Esophagus squamous epithelium (tissue), 5 donors: ENCODE results near the gene NKD2. TPM values are rescaled to one million over a fixed set of nuclear protein-coding genes. Genes with fewer than 3 reads are reported as not detected.

Experiments used
- DNase-seq: peaks from one replicate; lab custom pipeline; 2025; lab: John Stamatoyannopoulos, UW
- H3K27ac ChIP-seq, 4 donors: fragments of 200-600 bp; sonication (generic); one replicate each; pipeline ENCODE4 v1.5.1; 2016 to 2019; ENCODE audit warnings: mild to moderate bottlenecking in 1 of 4
- H3K27me3 ChIP-seq, 4 donors: fragments of 200-600 bp; sonication (generic); 1 replicate in 3 of 4; 2 replicates in 1 of 4; pipeline versions ENCODE4 v1.5.1 to v1.6.0; 2017 to 2021; ENCODE audit warnings: antibody characterized with exemption in 1 of 4
- H3K36me3 ChIP-seq, 3 donors: fragments of 200-600 bp; sonication (generic); one replicate each; pipeline ENCODE4 v1.5.1; 2016 to 2019
- H3K4me1 ChIP-seq, 3 donors: fragments of 200-600 bp; sonication (generic); one replicate each; pipeline ENCODE4 v1.5.1; 2017 to 2019
- H3K4me3 ChIP-seq, 4 donors: fragments of 200-600 bp; sonication (generic); 1 replicate in 3 of 4; 2 replicates in 1 of 4; pipeline ENCODE4 v1.5.1; 2016 to 2019; ENCODE audit warnings: mild to moderate bottlenecking in 2 of 4, moderate library complexity in 1 of 4
- H3K9me3 ChIP-seq, 3 donors: fragments of 200-600 bp; sonication (generic); one replicate each; pipeline ENCODE4 v1.5.1; 2016 to 2019
- POLR2A ChIP-seq, 4 donors: fragments of 450-650 bp; IDR thresholded peaks; one replicate each; pipeline ENCODE4 v1.6.1; 2017; ENCODE audit warnings: antibody characterized with exemption in 4 of 4, mild to moderate bottlenecking in 4 of 4, moderate library complexity in 3 of 4
- WGBS, 2 donors: methylation state at CpG; one replicate each; pipeline ENCODE4 v1.1.5; 2018; 5-methylcytosine and 5-hydroxymethylcytosine counted together
- intact Hi-C: fragments of 100-400 bp; cut with DNase I; formaldehyde crosslinking; loops from one replicate; pipeline ENCODE4 v1.15.0; 2022
- total RNA-seq, 4 donors: library from RNA; depleted of rRNA; stranded (reverse); fragments of >200 nt; gene quantifications; one replicate each; pipeline ENCODE4 v1.1.0, GENCODE V29; 2016
- TF ChIP-seq, protein P1 (sequence below), 6 experiments: fragments of 450-650 bp in 4 of 6; fragments of 200-600 bp in 2 of 6; sonication (generic) in 2 of 6; IDR thresholded peaks; one replicate each; pipeline ENCODE4 v1.5.1; 2016 to 2019; ENCODE audit warnings: antibody characterized with exemption in 6 of 6, mild to moderate bottlenecking in 4 of 6, moderate library complexity in 4 of 6
- donor health status: DM: yes; HTN: yes; CAD: no.

The NKD2 gene
- total RNA-seq, 4 donors from 2014 or later: 1.2 to 11.3 (median 1.5) TPM

DNA sequence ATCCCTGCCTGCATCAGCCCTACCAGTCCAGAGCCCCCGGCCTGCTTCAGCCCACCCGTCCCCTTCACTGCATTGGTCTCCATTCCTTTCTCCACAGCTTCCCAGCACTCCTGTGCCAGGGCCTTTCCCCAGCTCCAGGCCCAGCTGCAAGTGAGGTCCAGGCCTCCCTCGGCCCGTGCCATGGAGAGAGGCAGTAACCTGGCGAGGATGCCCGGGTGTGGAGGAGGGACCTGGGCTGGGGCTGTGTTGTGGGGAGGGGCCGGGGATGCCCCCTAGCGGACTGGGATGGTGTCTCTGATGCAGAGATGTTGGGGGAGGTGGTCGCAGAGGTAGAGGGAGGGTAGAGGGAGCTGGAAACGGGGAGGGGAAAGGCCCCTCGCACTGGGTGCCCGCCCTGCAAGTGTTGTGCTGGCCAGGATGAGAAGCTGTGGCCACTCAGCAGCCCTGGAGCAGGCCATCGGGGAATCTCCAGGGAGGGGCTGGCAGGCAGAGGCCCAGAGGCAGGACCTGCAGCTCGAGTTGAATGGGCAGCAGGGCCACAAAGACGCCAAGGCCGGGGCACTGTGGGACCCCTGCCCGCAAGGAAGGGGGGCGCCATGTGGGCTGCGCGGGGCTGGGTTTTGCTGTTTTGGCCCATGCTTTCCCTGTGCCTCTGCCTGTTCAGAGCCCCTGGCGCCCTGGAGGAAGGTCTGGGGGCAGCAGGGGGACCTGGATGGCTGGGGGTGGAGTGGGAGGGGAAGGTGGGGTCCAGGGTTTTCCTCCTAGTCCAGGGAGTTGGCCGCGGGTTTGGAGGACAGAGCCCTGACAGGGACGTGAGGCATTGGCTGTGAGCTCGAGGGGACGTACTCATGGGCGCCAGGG, 26.0 kb upstream of the NKD2 start:
- Histone ChIP-seq H3K27ac (peak overlapping the region in 1 of 4 donors; percentile 36), H3K36me3 (no peaks in the 10 kb centered on the region), H3K27me3 (peaks cover 0 to 42% (median 0%) of the 10 kb centered on the region in 4 donors), H3K4me3 (no peak overlapping the region), H3K4me1 (peaks cover 0 to 21% (median 0%) of the 10 kb centered on the region in 3 donors), H3K9me3 (no peaks in the 10 kb centered on the region)
- intact Hi-C loops: no loop called here
- 64 to 70% methylated on average over 2 to 20 of the region's 27 CpGs for WGBS, 2 donors
- DNase-seq: no peak
- TF ChIP-seq, protein P1, sequence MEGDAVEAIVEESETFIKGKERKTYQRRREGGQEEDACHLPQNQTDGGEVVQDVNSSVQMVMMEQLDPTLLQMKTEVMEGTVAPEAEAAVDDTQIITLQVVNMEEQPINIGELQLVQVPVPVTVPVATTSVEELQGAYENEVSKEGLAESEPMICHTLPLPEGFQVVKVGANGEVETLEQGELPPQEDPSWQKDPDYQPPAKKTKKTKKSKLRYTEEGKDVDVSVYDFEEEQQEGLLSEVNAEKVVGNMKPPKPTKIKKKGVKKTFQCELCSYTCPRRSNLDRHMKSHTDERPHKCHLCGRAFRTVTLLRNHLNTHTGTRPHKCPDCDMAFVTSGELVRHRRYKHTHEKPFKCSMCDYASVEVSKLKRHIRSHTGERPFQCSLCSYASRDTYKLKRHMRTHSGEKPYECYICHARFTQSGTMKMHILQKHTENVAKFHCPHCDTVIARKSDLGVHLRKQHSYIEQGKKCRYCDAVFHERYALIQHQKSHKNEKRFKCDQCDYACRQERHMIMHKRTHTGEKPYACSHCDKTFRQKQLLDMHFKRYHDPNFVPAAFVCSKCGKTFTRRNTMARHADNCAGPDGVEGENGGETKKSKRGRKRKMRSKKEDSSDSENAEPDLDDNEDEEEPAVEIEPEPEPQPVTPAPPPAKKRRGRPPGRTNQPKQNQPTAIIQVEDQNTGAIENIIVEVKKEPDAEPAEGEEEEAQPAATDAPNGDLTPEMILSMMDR (IDR thresholded peaks at IDR 0.05): no peak
- TF ChIP-seq POLR2A (IDR thresholded peaks at IDR 0.05): no peak

DNA sequence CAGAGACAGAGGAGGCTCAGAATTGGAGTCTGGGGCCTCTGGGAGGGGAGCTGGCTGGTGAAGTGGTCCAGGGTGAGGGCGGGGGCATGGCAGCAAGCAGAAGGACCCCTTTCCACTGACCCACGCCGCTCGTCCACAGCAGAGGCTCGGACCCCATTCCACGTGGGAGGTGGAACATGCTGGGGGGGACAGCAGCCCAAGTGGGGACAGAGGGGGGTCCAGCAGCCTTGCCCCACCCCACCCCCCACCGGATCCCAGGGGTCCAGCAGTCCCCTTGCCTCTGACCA, 25.4 kb upstream of the NKD2 start:
- no peak for DNase-seq
- Histone ChIP-seq H3K9me3 (peaks cover 0 to 4% (median 0%) of the 10 kb centered on the region in 3 donors), H3K27me3 (peaks cover 0 to 46% (median 0%) of the 10 kb centered on the region in 4 donors), H3K4me1 (peaks cover 0 to 21% (median 0%) of the 10 kb centered on the region in 3 donors), H3K27ac (no peak overlapping the region), H3K4me3 (no peak overlapping the region), H3K36me3 (no peaks in the 10 kb centered on the region)
- WGBS, 2 donors: 80 to 100% methylated on average over 1 to 7 of the region's 7 CpGs
- intact Hi-C loops: no loop called here
- TF ChIP-seq POLR2A (IDR thresholded peaks at IDR 0.05): no peak

GRCh38 chr5:983568-983967, 25.0 kb upstream of the NKD2 start:
- no peak overlapping the region for H3K4me3 ChIP-seq
- H3K4me1 ChIP-seq: peaks cover 0 to 21% (median 0%) of the 10 kb centered on the region in 3 donors
- peaks cover 0 to 8% (median 0%) of the 10 kb centered on the region in 3 donors for H3K9me3 ChIP-seq
- TF ChIP-seq, protein P1 (IDR thresholded peaks at IDR 0.05): no peak
- no peak for TF ChIP-seq POLR2A (IDR thresholded peaks at IDR 0.05)
- intact Hi-C loops: no loop called here
- no peak for DNase-seq
- H3K27ac ChIP-seq: no peak overlapping the region
- no peaks in the 10 kb centered on the region for H3K36me3 ChIP-seq
- H3K27me3 ChIP-seq: peaks cover 0 to 50% (median 0%) of the 10 kb centered on the region in 4 donors

DNA sequence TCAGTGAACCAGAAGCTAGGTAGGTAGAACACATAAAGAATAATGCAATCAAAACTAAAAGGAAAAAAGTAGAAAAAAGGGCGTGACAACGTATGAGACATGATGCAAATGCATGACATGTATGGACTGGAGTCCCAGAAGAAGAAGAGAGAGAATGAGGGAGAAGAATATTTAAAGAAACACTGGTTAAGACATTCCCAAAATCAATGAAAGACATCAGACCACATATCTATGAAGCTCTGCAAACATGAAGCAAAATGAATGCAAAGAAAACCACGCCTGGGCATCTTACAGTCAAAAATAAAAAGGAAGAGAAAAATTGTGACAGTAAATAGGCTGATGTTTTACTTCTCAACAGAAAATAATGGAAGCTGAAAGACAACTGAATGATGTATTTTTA, 23.8 kb upstream of the NKD2 start:
- no peak for DNase-seq
- WGBS, 2 donors: 54 to 68% methylated on average over 3 of the region's 3 CpGs
- H3K4me3 ChIP-seq: no peak overlapping the region
- peaks cover 0 to 21% (median under 1%) of the 10 kb centered on the region in 3 donors for H3K4me1 ChIP-seq
- intact Hi-C loops: no loop called here
- no peaks in the 10 kb centered on the region for H3K36me3 ChIP-seq
- peaks cover 0 to 50% (median 0%) of the 10 kb centered on the region in 4 donors for H3K27me3 ChIP-seq
- TF ChIP-seq POLR2A (IDR thresholded peaks at IDR 0.05): no peak
- TF ChIP-seq, protein P1 (IDR thresholded peaks at IDR 0.05): no peak
- peaks cover 0 to 8% (median 0%) of the 10 kb centered on the region in 3 donors for H3K9me3 ChIP-seq
- H3K27ac ChIP-seq: no peak overlapping the region

DNA sequence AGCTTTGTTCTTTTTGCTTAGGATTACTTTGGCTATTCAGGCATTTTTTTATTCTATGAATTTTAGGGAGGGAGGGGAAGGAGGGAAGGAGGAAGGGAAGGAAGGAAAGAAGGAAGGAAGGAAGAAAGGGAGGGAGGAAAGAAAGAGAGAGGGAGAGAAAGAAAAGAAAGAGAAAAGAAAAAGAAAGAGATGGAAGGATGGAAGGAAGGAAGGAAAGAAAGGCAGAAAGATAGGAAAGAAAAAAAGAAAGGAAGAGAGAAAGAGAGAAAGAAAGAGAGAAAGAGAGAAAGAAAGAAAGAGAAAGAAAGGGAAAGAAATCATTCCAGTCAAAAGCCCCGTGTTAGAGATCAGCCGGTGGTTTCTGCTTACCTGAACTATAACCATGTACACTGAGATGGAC, 20.8 kb upstream of the NKD2 start:
- WGBS, 2 donors: 63 to 68% methylated on average over 2 of the region's 2 CpGs
- TF ChIP-seq, protein P1 (IDR thresholded peaks at IDR 0.05): no peak
- no peak for TF ChIP-seq POLR2A (IDR thresholded peaks at IDR 0.05)
- intact Hi-C loops: no loop called here
- no peak for DNase-seq
- Histone ChIP-seq H3K27ac (no peak overlapping the region), H3K9me3 (peaks cover 0 to 8% (median 0%) of the 10 kb centered on the region in 3 donors), H3K4me3 (no peak overlapping the region), H3K4me1 (peaks cover 0 to 30% (median 9%) of the 10 kb centered on the region in 3 donors), H3K36me3 (no peaks in the 10 kb centered on the region), H3K27me3 (peaks cover 0 to 65% (median 0%) of the 10 kb centered on the region in 4 donors)
